ENCODE data around the gene BLM.
"Not testable (repeated sequence)": the region's sequence is repeated elsewhere in the genome, so short reads cannot be mapped to it uniquely, and the experiment has no call there.

BLM gene

DNA sequence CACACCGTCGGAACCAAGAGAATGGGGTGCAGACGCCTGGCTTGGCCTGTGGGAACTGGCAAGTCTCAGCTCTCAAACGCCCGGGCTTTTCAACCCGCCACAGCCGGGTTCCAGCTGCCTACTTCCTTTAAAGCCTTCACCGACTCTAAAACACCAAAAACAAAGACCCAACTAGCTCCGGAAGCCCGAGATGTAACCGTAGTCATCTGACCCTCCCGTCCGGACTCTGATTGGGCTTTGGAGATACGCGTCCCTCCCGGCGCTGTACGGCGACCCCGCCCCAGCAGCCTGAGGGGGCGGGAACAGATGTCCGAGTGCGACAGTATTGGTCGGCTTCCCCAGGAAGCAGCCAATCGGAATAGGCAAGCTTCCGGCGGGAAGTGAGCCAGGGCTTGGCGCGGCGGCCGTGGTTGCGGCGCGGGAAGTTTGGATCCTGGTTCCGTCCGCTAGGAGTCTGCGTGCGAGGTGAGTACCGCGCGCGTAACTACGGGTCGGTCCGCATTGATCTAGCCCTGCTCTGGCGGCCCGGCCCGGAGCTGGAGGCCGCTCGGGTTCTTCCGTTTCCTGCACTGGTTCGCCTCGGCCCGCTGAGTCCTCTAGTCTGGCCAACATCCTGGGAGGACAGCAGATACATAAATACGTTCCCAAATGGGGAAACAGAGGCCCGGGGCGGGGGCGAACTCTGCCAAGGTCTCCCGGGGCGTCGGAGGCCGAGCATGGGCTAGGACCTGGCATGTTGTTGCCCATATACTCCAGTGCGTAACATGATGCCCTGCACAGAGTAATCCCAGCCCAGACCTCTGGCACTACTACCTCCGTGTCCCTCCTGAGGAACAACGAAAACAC, at the start of gene BLM:
Gene BLM (plus strand): TSS at position 371 of the 846 bp plus-strand sequence. CDS start 30,047 bp downstream, outside the sequence.
- peak; percentile 99 for DNase-seq (ENCODE audit: low spot score)

- DNase-seq (ENCODE audit: low spot score): not testable (repeated sequence)
Measured at GRCh38 chr15:90667755-90668345, 49.3 kb upstream of the BLM start.

- not testable (repeated sequence) for DNase-seq (ENCODE audit: low spot score)
Measured at GRCh38 chr15:90670631-90671030, 46.5 kb upstream of the BLM start.

- no peak for DNase-seq (ENCODE audit: low spot score)
Measured at GRCh38 chr15:90671216-90671615, 45.9 kb upstream of the BLM start.

GRCh38 chr15:90673357-90673756, 43.8 kb upstream of the BLM start:
- DNase-seq (ENCODE audit: low spot score): not testable (repeated sequence)

- DNase-seq (ENCODE audit: low spot score): no peak
Measured at GRCh38 chr15:90674476-90674875, 42.7 kb upstream of the BLM start.

DNA sequence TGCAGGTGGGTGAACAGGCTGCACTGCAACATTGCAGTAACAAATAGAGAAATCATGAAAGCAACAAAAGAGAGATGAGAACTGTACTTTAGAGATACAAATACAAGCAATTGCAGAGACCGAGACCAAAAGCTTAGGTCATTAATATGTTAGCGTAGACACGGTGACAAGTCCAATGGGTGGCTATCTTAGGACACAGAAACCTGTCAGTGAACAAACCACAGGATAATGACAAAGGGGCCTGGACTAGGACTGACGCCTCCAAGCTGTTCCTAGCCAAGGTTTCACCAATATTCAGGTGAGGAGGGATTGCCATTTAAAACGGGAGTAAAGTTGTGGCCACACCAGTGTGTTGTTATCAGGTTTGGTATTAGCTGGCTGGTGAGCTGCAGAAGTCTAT, 41.7 kb upstream of the BLM start:
- DNase-seq (ENCODE audit: low spot score): no peak

GRCh38 chr15:90677807-90678790, 39.0 kb upstream of the BLM start:
- no peak for DNase-seq (ENCODE audit: low spot score)

- no peak for DNase-seq (ENCODE audit: low spot score)
Measured at GRCh38 chr15:90679959-90680358, 37.2 kb upstream of the BLM start.

GRCh38 chr15:90680371-90680935, 36.7 kb upstream of the BLM start:
- no peak for DNase-seq (ENCODE audit: low spot score)

- no peak for DNase-seq (ENCODE audit: low spot score)
Measured at GRCh38 chr15:90681056-90681455, 36.1 kb upstream of the BLM start.

DNA sequence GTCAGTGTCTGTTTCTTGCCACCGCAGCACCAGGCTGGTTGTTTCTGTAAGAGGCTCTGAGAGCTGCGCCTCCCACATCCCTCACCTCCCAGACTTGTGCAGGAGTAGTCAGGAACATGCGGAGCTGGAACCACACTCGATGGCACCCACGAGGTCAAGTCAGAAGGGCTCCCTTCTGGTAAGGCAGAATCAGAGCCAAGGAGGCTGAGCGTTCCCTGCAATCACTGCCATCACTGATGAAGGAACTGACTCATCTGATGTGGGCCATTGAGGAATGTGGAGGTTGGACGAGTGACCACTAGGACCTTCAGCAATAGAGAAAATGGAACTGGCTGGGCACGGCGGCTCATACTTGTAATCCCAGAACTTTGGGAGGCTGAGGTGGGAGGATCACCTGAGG, 35.7 kb upstream of the BLM start:
- no peak for DNase-seq (ENCODE audit: low spot score)

DNA sequence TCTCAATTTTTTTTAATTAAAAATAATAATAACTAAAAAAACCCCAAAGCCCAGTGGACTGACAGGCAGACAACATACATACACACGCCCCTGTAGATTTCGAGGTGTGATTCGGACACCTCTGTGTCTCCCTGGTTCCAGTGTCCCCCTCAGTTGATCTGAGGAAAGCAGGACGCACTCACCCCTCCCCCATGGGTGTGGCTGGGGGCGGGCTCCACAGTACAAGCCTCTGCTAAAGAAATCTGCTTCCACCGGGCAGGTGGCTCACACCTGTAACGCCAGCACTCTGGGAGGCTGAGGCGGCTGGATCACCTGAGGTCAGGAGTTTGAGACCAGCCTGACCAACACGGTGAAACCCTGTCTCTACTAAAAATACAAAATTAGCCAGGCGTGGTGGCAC, 33.8 kb upstream of the BLM start:
- no peak for DNase-seq (ENCODE audit: low spot score)

DNA sequence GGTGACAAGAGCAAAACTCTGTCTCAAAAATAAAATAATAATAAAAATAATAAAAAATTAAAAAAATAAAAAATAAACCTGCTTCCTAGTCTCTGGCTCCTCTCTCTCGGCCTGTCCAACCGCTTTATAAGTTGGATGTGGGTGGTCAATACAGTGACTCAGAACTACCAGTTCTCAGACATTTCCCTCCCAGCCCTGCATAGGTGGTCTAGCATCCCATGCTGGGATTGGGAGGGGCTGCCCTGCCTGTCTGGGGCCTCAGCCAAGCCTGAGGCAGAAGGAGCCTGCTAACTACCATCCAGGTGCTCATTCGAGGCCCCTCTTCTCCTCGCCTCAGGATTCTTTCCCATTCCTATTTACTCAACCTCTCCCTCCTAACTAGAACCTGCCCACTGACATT, 33.3 kb upstream of the BLM start:
- DNase-seq (ENCODE audit: low spot score): no peak

- no peak for DNase-seq (ENCODE audit: low spot score)
Measured at GRCh38 chr15:90684281-90684680, 32.9 kb upstream of the BLM start.

DNA sequence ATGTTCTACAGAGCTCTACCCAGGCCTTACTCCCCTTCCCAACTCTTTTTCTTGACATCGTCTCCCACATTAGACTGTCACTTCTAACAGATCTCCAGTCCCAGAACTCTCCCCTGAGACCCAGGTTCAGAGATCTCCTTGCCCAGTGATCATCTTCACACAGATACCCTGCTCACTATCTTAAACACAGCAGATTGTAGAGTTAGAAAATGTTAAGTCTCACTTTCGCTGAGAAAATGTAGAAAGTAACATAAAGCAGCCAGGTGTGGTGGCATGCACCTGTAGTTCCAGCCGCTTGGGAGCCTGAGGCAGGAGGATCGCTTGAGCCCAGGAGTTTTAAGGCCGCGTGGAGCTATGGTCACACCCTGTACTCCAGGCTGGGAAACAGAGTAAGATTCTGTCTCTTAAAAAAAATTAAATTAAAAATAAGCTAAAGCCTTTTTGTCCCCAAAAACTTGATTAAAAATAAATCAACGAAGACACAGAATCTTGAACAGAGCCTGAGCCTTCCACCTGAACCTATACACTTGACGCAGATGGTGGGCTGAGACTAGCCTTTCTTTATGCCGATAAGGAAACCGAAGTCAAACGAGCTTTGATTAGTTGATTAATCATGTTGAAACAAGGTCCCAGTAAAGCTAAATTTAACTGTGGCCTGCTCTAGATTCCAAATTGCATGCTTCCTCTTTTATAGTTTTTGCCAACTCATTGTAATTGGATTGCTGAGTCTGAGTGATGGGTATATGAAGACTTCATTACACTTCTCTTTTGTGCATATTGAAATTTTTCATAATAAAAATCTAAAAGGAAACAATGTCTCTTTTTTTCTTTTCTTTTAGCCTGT, 31.3 kb upstream of the BLM start:
- no peak for DNase-seq (ENCODE audit: low spot score)

DNA sequence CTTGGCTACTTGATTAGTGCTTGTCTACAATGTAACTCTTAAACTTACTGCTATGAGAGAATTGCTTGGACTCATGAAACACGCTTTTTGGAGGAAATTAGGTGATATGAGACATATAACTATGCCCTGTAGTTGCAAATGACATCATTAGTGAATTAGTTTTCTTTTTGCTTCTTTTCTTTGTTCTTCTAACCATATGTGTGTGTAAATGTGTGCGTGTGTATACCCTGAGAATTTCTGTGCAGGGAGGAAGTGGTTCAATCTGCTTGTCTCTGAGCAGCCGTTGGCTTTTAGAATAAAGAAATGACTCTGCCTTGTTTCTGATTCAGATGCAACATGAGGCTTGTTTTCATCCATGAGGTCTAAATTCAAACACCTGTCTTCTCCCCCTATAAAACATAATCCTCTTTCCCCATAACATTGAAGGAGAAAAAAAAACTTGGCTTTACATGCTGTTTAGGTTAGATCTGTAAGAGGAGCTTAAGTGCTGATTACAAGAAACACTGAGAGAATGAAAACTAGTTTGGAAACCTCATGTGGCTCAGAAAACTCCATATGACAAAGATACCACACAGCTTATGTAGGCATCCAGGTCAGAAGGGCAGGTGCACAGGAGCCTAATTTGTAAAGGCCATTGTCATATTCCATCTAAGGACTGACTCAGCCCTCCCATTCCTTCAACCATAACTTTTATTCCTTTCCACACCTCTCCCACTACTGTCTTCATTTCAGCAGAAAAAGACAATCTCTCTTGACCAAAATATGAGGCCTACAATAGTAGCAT, 30.5 kb upstream of the BLM start:
- DNase-seq (ENCODE audit: low spot score): no peak

DNA sequence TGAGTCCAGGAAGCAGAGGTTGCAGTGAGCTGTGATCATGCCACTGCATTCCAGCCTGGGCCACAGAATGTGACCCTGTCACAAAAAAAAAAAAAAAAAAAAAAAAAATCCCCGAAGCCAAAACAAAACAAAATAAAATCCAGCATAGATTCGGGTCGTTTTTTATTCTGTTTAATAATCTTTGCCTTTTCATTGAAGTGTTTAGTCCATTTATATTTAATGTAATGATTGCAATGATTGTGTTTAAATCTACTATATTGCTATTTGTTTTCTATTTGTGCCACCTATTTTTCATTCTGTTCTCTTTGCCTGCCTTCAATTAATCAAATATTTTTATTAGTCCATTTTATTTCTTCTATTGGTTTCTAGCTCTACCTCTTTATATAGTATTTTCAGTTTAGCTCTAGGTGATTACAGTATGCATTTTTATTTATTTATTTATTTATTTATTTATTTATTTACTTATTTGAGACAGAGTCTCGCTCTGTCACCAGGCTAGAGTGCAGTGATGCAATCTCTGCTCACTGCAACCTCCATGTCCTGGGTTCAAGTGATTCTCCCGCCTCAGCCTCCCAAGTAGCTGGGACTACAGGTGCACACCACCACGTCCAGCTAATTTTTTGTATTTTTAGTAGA, 27.7 kb upstream of the BLM start:
- DNase-seq (ENCODE audit: low spot score): not testable (repeated sequence)

DNA sequence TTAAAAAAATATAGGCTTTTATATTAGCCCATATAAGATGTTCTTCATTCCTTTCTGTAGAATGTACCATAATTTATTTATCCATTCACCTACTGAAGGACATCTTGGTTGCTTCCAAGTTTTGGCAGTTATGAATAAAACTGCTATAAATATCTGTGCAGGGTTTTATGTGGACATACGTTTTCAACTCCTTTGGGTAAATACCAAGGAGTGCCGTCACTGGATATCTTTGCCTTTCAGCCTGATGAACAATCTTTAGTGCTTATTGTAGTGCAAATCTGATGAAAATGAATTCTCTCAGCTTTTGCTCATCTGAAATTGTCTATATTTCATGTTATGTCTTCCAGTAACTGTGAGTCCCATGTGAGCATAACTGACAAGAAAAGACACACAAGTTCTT, 26.6 kb upstream of the BLM start:
- DNase-seq (ENCODE audit: low spot score): no peak

- DNase-seq (ENCODE audit: low spot score): no peak
Measured at GRCh38 chr15:90691369-90691768, 25.8 kb upstream of the BLM start.
